ENCODE measurements around the gene EIF4ENIF1.
"Not testable (repeated sequence)": the region's sequence is repeated elsewhere in the genome, so short reads cannot be mapped to it uniquely, and the experiment has no call there.

Gene EIF4ENIF1

DNA sequence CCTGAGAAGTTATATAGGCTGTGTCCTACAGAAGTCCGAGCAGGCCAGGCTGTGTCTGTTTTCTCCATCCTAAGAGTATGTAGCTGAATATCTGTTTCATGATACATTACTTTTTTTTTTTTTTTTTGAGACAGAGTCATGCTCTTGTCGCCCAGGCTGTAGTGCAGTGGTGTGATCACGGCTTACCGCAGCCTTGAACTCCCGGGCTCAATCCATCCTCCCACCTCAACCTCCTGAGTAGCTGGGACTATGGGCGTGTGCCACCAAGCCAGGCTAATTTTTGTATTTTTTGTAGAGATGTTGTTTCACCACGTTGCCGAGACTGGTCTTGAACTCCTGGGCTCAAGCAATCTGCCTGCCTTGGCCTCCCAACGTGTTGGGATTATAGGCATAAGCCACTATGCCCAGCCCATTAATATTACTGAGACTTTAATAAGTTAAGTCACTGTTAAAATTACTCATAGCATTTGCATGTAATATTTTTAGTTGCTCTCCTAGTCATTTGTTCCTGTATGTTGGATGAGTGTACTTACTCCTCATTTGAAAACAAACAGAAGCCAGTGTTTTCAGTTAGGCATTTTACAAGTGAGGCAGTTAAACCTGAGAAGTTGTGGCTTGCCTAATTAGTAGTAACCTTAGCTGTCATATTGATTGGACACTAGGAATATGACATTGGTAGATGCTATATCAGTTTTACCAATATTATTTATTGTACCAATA, 64.2 kb downstream of the EIF4ENIF1 start:
- Histone ChIP-seq H3K9me3 (ENCODE audit: control insufficient read depth, low read length) (no peaks in the 10 kb centered on the region), H3K27ac (ENCODE audit: insufficient read depth, low read depth, low read length, poor library complexity, severe bottlenecking) (no peak overlapping the region), H3K4me1 (ENCODE audit: control insufficient read depth, insufficient read depth, low read length) (no peaks in the 10 kb centered on the region), H3K36me3 (ENCODE audit: control insufficient read depth, insufficient read depth, low read length) (peaks cover 36% of the 10 kb centered on the region), H3K4me3 (ENCODE audit: insufficient read depth, low read depth, low read length) (no peak overlapping the region), H3K27me3 (ENCODE audit: control insufficient read depth, insufficient read depth, low read length, poor library complexity, severe bottlenecking) (no peaks in the 10 kb centered on the region)
- 93 to 95% methylated on average over 9 of the region's 9 CpGs for WGBS, 2 experiments

DNA sequence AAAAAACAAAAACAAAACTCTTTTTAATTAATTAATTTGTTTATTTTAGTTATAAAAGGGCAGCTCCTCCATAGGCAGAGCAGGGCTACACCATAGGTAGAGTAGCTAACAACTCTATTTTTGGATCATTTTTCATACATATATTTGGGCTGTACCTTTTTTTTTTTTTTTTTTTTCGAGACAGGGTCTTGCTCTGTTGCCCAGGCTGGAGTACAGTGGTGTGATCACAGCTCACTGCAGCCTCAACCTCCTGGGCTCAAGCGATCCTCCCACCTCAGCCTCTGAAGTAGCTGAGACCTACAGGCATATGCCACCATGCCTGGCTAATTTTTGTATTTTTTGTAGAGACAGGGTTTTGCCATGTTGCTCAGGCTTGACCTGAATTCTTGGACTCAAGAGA, 87.3 kb downstream of the EIF4ENIF1 start:
- H3K9me3 ChIP-seq (ENCODE audit: control insufficient read depth, low read length); H3K27ac ChIP-seq (ENCODE audit: insufficient read depth, low read depth, low read length, poor library complexity, severe bottlenecking); H3K4me1 ChIP-seq (ENCODE audit: control insufficient read depth, insufficient read depth, low read length); H3K27me3 ChIP-seq (ENCODE audit: control insufficient read depth, insufficient read depth, low read length, poor library complexity, severe bottlenecking); H3K4me3 ChIP-seq (ENCODE audit: insufficient read depth, low read depth, low read length): not testable (repeated sequence)
- 91 to 92% methylated on average over 1 to 2 of the region's 2 CpGs for WGBS, 2 experiments
- peaks cover 15% of the 10 kb centered on the region for H3K36me3 ChIP-seq (ENCODE audit: control insufficient read depth, insufficient read depth, low read length)

DNA sequence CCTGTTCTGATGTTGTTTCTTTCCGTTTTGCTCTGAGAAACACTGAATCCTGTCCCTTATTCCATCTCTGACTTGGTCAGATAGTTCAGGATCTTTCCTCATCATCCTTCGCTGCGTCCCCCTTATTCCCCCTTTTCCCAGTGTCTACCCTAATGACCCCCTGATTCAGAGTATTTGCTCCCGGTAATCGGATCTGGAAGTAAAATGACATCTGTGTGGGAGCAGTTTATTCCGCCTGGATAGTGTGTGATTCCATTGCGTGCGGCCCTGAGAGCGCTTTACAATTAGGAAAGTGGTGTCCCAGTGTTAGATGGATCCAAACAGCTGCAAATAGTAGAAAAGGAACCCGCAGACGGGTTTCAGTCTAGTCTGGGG, 89.6 kb downstream of the EIF4ENIF1 start:
- H3K9me3 ChIP-seq (ENCODE audit: control insufficient read depth, low read length), result no peaks in the 10 kb centered on the region
- peak overlapping the region; percentile 97 for H3K4me3 ChIP-seq (ENCODE audit: insufficient read depth, low read depth, low read length)
- H3K27me3 ChIP-seq (ENCODE audit: control insufficient read depth, insufficient read depth, low read length, poor library complexity, severe bottlenecking), result no peaks in the 10 kb centered on the region
- WGBS, 2 experiments, result 6% methylated on average over 11 of the region's 11 CpGs
- H3K36me3 ChIP-seq (ENCODE audit: control insufficient read depth, insufficient read depth, low read length), result peaks cover 15% of the 10 kb centered on the region
- peak overlapping the region; percentile 77 for H3K27ac ChIP-seq (ENCODE audit: insufficient read depth, low read depth, low read length, poor library complexity, severe bottlenecking)
- no peaks in the 10 kb centered on the region for H3K4me1 ChIP-seq (ENCODE audit: control insufficient read depth, insufficient read depth, low read length)

DNA sequence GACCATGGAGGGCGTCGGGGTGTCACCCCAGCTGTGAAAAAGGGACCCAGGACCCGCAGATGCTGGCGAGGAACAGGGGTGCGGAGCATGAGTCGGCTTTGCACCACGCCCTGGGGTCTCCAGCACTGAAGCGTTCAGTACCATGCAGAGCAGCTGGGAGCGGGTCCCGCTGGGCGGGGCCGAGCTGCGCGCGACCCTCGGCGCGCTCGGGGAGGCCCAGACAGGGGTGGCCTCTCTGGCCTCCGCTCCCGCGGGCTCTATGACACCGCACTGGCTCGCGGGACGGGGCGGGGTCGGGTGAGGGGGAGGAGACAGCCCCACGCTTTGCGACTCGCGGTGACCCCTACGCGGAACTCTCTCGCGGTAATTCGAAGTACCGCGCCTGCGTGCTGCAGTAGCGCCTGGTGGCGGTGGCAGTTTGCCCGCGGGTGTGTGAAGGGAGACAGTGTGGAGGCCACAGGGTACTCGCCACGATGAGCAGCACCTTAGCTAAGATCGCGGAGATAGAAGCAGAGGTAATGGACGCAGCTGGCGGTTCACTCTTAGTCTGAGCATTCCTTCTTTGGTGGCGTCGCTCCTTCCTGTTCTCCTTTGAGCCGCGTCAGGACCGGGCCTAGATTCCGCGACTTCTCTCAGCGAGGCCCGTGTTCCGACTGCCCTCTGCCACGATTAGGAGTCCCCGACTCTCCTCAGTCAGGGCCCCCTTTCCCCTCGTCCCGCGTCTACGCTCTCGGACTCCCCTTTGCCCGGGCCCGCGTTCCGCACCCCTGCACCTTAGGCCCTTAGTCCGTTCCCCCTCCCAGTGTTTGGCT, 90.2 kb downstream of the EIF4ENIF1 start, which contains the start of gene DRG1:
Gene DRG1, plus strand, starts transcription at position 394 of the 812 bp plus-strand sequence. Its CDS starts 80 bp downstream, at position 474.
- H3K9me3 ChIP-seq (ENCODE audit: control insufficient read depth, low read length), result no peaks in the 10 kb centered on the region
- H3K27me3 ChIP-seq (ENCODE audit: control insufficient read depth, insufficient read depth, low read length, poor library complexity, severe bottlenecking), result no peaks in the 10 kb centered on the region
- peaks cover 9% of the 10 kb centered on the region for H3K36me3 ChIP-seq (ENCODE audit: control insufficient read depth, insufficient read depth, low read length)
- 0% methylated on average over 72 of the region's 72 CpGs for WGBS, 2 experiments
- no peaks in the 10 kb centered on the region for H3K4me1 ChIP-seq (ENCODE audit: control insufficient read depth, insufficient read depth, low read length)
- H3K4me3 ChIP-seq (ENCODE audit: insufficient read depth, low read depth, low read length), result peak within 1 kb of the TSS; percentile 97
- peak within 1 kb of the TSS; percentile 77 for H3K27ac ChIP-seq (ENCODE audit: insufficient read depth, low read depth, low read length, poor library complexity, severe bottlenecking)

DNA sequence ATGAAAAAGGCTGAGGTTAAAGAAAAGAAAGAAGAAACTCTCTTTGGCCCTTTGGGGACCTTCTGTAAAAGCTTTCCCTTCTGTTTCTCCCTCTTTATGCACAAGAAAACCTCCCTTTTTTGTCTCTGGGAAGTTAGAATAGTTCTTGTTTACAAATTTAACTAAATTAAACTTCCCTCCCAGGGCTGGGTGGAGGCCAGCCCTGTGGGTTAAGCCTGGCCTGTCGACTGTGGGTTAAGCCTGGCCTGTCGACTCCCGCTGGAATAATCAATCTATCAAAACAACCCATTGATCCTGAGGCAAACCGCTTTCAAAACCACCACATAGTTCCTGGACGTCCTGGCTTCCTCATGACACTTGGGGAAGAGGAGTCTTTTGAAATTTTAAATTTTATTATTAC, 91.4 kb downstream of the EIF4ENIF1 start:
- Histone ChIP-seq H3K9me3 (ENCODE audit: control insufficient read depth, low read length) (no peaks in the 10 kb centered on the region), H3K27me3 (ENCODE audit: control insufficient read depth, insufficient read depth, low read length, poor library complexity, severe bottlenecking) (no peaks in the 10 kb centered on the region), H3K36me3 (ENCODE audit: control insufficient read depth, insufficient read depth, low read length) (peaks cover 7% of the 10 kb centered on the region), H3K27ac (ENCODE audit: insufficient read depth, low read depth, low read length, poor library complexity, severe bottlenecking) (no peak overlapping the region), H3K4me3 (ENCODE audit: insufficient read depth, low read depth, low read length) (no peak overlapping the region), H3K4me1 (ENCODE audit: control insufficient read depth, insufficient read depth, low read length) (no peaks in the 10 kb centered on the region)
- 90 to 96% methylated on average over 3 to 5 of the region's 5 CpGs for WGBS, 2 experiments

DNA sequence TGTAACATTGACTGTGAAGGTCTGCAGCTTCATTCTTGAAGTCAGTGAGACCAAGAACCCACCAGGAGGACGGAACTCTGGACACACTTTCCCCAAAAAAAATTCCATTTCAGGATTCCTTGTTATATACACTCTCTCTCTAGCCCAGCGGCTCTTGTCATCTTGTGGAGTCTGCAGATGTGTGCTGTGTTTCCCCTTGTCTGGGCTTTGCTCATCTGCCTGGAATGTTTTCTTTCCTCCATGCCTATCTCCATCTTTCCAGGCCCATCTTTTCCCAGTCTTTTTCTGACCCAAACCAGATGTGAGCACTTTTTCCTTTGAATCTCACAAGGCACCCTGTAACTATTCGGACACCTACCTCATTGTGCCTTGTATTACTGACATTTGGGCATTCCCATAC, 95.3 kb downstream of the EIF4ENIF1 start:
- Histone ChIP-seq H3K27me3 (ENCODE audit: control insufficient read depth, insufficient read depth, low read length, poor library complexity, severe bottlenecking) (no peaks in the 10 kb centered on the region), H3K27ac (ENCODE audit: insufficient read depth, low read depth, low read length, poor library complexity, severe bottlenecking) (no peak overlapping the region), H3K36me3 (ENCODE audit: control insufficient read depth, insufficient read depth, low read length) (no peaks in the 10 kb centered on the region), H3K9me3 (ENCODE audit: control insufficient read depth, low read length) (no peaks in the 10 kb centered on the region), H3K4me1 (ENCODE audit: control insufficient read depth, insufficient read depth, low read length) (no peaks in the 10 kb centered on the region), H3K4me3 (ENCODE audit: insufficient read depth, low read depth, low read length) (no peak overlapping the region)
- WGBS, 2 experiments, result 87 to 90% methylated on average over 3 of the region's 3 CpGs

DNA sequence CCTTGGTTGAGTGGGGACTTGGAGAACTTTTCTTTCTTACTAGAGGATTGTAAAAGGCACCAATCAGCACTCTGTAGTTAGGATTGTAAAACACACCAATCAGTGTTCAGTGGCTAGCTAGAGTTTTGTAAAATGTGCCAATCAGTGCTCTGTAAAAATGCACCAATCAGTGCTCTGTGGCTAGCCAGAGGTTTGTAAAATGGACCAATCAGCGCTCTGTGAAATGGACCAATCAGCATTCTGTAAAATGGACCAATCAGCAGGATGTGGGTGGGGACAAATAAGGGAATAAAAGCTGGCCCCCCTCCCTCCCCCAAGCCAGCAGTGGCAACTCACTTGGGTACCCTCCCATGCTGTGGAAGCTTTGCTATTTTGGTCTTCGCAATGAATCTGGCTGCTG, 95.7 kb downstream of the EIF4ENIF1 start:
- Histone ChIP-seq H3K36me3 (ENCODE audit: control insufficient read depth, insufficient read depth, low read length) (no peaks in the 10 kb centered on the region), H3K27ac (ENCODE audit: insufficient read depth, low read depth, low read length, poor library complexity, severe bottlenecking) (no peak overlapping the region), H3K27me3 (ENCODE audit: control insufficient read depth, insufficient read depth, low read length, poor library complexity, severe bottlenecking) (no peaks in the 10 kb centered on the region), H3K9me3 (ENCODE audit: control insufficient read depth, low read length) (no peaks in the 10 kb centered on the region), H3K4me3 (ENCODE audit: insufficient read depth, low read depth, low read length) (no peak overlapping the region), H3K4me1 (ENCODE audit: control insufficient read depth, insufficient read depth, low read length) (no peaks in the 10 kb centered on the region)
- 92 to 94% methylated on average over 2 of the region's 2 CpGs for WGBS, 2 experiments
